Measurements from ENCODE around the gene ATG14.

- TF ChIP-seq CTCF (IDR thresholded peaks at IDR 0.05) (no peak), POLR2A (IDR thresholded peaks at IDR 0.05) (no peak), POLR2AphosphoS5 (IDR thresholded peaks at IDR 0.05) (no peak)
Measured at GRCh38 chr14:55352201-55352600, 59.4 kb downstream of the ATG14 start.

All from prostate gland (tissue), 2 donors.